Camera-type eye (tissue), 1 donor: ENCODE measurements around the gene PRR13. TPM values are rescaled to one million over a fixed set of nuclear protein-coding genes. Genes with fewer than 3 reads are reported as not detected.

Experiments used
- total RNA-seq: library from RNA; depleted of rRNA; stranded (reverse); fragments of >200 nt; gene quantifications from one replicate; pipeline ENCODE4 v1.2.3, GENCODE V29; 2014

The PRR13 gene
- total RNA-seq, result 13.7 TPM

GRCh38 chr12:53441040-53441833 lies at the start of gene PRR13:
TSS of gene PRR13 (plus strand) at chr12:53441734. CDS start at chr12:53442715, 981 bp downstream.

GRCh38 chr12:53423597-53423996 lies 17.9 kb upstream of the PRR13 start, which contains the start of gene AMHR2:
TSS of gene AMHR2 (plus strand) at chr12:53423855. CDS start at chr12:53423935, 80 bp downstream.

GRCh38 chr12:53451661-53452158 lies 10.2 kb downstream of the PRR13 start, which contains the start of gene PCBP2:
TSS of gene PCBP2 (plus strand) at chr12:53452102. CDS start at chr12:53454801, 2,699 bp downstream.

Other genes starting within 250 kb of the PRR13 start
- gene ITGB7, start 234.5 kb upstream of the PRR13 start, total RNA-seq, result 2.9 TPM
- gene RARG, start 209.5 kb upstream of the PRR13 start, total RNA-seq, result 50.7 TPM
- gene ESPL1, start 173.4 kb upstream of the PRR13 start, total RNA-seq, result 6.7 TPM
- gene PFDN5, start 146.2 kb upstream of the PRR13 start, total RNA-seq, result 295 TPM
- gene MYG1, start 142.0 kb upstream of the PRR13 start, total RNA-seq, result 36.4 TPM
- 59.4 TPM for gene AAAS, start 120.1 kb upstream of the PRR13 start, total RNA-seq
- gene SP7, start 105.4 kb upstream of the PRR13 start, total RNA-seq, result not detected
- 70.4 TPM for gene SP1, start 61.6 kb upstream of the PRR13 start, total RNA-seq
- 0.71 TPM for gene AMHR2, start 17.9 kb upstream of the PRR13 start, total RNA-seq
- 469 TPM for gene PCBP2, start 10.4 kb downstream of the PRR13 start, total RNA-seq
- gene MAP3K12, start 57.7 kb downstream of the PRR13 start, total RNA-seq, result 34.0 TPM
- gene TARBP2, start 59.5 kb downstream of the PRR13 start, total RNA-seq, result 28.6 TPM
- not detected for gene NPFF, start 65.8 kb downstream of the PRR13 start, total RNA-seq
- gene ATF7, start 184.6 kb downstream of the PRR13 start, total RNA-seq, result 26.3 TPM
- gene ATP5MC2, start 234.3 kb downstream of the PRR13 start, total RNA-seq, result 112 TPM